GM12872 (cell line): ENCODE measurements around the gene FANCI.

Source experiments
- CTCF ChIP-seq: IDR thresholded peaks from 3 replicates; pipeline ENCODE4 v1.5.1; 2011; ENCODE audit warnings: low read depth, mild to moderate bottlenecking, low read length, moderate library complexity; ENCODE audit not compliant: insufficient read depth

FANCI gene

GRCh38 chr15:89315375-89315929 is 71.7 kb downstream of the FANCI start:
- no peak for TF ChIP-seq CTCF

DNA sequence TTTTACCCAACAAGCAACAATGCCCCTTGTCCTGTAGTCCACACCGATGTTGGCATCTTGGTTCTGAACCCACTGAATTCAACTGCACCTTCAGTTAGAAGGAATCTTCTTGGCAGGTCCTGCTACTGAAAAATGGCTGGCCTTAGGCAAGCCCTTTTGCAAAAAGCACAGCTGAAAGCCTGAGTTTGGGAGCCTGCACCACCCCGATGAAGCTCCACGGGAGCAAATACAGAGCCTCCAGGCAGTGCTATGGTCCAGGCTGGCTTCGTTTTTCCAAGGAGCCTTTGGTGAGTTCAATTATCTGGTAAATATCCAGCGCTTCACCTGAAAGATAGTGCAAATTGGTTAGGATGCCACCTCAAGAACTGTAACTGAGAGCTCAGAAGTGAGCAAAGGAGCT is 72.7 kb downstream of the FANCI start:
- TF ChIP-seq CTCF = no peak

DNA sequence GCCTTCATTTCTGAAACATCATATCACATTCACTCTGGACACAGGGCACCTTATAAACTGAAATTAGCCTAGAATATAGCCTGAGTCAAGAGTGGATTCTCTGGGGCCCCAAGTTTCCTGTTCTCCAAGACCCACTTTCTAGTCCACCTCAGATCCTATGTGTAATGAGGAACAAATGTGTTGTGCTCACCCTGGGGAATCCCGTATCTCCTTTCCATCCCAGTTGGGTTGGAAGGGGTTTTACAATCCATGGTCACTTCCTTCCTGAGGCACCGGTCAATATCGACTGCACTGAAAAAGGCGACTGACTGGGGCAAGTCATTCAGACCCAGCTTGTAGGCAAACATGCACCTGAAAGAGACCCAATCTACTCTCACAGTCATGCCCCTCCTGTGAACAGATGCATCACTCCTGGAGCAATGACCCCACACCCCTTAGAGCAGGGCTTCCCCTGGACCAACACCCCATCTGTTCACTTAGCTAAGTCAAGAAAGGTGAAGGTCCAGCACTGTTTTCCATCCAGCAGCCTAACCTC is 73.5 kb downstream of the FANCI start:
- TF ChIP-seq CTCF = no peak

- TF ChIP-seq CTCF = no peak
These were observed 75.9 kb downstream of the FANCI start for GRCh38 chr15:89319678-89320077.

DNA sequence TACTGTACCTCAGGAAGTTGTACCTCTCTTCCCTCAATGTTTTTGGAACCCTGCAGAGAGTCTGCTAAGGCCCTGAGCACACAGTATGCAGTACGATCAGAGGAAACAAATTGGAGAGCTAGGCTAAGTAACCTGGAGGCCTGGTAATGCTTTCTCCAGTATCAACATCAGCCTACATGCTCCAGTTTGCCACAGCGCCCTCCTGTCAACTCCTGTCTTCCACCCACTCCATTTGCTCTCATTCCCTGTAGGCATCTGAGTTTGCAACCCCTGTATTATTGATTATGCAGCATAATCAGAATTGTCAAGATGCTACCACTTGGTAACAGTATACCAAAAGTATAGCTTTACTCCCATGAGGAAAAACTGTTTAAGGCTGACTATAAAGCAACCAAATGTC is 76.4 kb downstream of the FANCI start:
- TF ChIP-seq CTCF = no peak

DNA sequence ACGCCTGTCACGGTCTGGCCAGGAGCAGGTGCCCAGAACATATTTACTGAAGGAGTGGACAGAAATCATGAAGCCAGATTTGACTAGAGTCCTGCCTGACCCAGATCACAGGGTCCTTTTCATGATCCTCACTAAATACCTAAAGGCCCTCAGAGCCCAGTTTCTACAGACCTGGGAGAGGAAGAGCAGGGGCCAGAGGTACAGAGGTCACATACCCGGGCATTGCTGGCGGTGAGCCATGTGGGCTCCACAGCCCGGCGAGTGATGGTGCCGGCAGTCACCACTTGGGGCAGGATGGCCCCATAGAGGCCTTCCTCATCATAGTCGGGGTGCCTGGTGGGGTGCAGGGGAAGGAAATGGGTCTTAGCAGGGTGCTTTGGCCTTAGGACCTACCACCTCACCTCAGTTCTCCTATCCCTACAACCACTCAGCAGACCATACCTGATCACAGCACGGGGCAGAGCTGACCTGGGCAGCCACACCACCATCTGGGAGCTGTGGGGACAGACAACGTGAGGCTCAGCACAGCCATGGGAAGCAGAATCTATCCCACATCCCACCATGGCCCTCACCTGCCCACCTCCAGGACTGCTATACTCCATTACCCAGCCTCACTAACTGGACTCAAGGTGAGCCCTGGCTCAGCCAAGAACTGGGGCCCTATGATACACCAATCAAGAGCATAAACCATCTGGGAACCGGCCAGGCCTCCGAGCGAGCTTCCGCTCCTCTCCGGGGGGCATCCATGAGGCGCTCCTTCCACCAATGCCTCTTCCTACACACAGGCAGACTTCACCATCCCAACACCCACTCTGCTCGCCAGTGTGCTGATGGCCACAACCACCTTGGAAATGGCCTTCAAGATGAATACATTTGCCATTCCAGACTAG is 78.0 kb downstream of the FANCI start:
- 0 out of 3 replicates have a peak, but pooled peaks have one; percentile 17 for TF ChIP-seq CTCF

DNA sequence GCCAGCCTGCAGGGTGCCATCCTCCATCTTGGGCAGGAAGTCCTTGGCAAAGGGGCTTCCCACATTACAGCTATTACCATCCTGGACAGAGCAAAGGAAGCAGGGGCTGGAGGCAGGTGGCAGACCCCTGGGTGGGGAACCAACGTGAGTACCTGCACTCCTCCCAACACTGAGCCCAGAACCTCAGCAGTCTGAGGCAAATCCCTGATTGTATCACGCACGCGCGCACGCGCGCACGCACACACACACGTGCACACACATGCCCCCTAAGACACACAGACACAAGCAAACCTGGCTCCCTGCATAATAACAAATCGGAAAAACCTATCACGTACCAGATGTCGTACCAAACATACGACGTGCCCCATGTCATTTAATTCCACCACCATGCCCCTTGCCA is 79.0 kb downstream of the FANCI start:
- no peak for TF ChIP-seq CTCF
